ENCODE measurements around the gene PHLDB3.
"Not testable (repeated sequence)": the region's sequence is repeated elsewhere in the genome, so short reads cannot be mapped to it uniquely, and the experiment has no call there.

DNA sequence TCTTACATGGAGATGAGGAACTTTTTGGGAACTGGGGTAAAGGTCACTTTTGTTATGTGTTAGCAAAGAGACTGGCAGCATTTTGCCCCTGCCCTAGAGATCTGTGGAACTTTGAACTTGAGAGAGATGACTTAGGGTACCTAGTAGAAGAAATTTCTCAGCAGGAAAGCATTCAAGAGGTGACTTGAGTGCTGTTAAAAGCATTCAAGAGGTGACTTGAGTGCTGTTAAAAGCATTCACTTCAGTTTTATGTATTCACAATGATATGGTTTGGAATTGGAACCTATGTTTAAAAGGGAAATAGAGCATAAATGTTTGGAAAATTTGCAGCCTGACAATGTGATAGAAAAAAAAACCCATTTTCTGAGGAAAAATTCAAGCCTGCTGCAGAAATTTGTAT, 7.9 kb upstream of the PHLDB3 start:
- not testable (repeated sequence) for TF ChIP-seq CTCF, POLR2A (IDR thresholded peaks at IDR 0.05)
